Ishikawa (cell line): ENCODE measurements around the gene ZNF680.

Experiments used
- CEBPB ChIP-seq: IDR thresholded peaks from 2 replicates; pipeline ENCODE4 v1.6.1; 2012
- CREB1 ChIP-seq: IDR thresholded peaks from 2 replicates; pipeline ENCODE4 v1.6.1; 2012; ENCODE audit warnings: low read depth
- EGR1 ChIP-seq: IDR thresholded peaks from 2 replicates; pipeline ENCODE4 v1.6.1; 2012
- EP300 ChIP-seq: IDR thresholded peaks from 2 replicates; pipeline ENCODE4 v1.6.1; 2012; ENCODE audit warnings: borderline replicate concordance
- FOXM1 ChIP-seq: IDR thresholded peaks from 2 replicates; pipeline ENCODE4 v1.6.1; 2012; ENCODE audit warnings: low read depth, borderline replicate concordance
- MAX ChIP-seq: IDR thresholded peaks from 2 replicates; pipeline ENCODE4 v1.6.1; 2012
- NFIC ChIP-seq: IDR thresholded peaks from 2 replicates; pipeline ENCODE4 v1.6.1; 2012
- RAD21 ChIP-seq: IDR thresholded peaks from 2 replicates; pipeline ENCODE4 v1.6.1; 2012; ENCODE audit warnings: low read depth
- REST ChIP-seq: IDR thresholded peaks from 2 replicates; pipeline ENCODE4 v1.6.1; 2012; ENCODE audit warnings: low read depth, mild to moderate bottlenecking
- TAF1 ChIP-seq: IDR thresholded peaks from 2 replicates; pipeline ENCODE4 v1.6.1; 2012; ENCODE audit warnings: low read depth, mild to moderate bottlenecking
- TCF12 ChIP-seq: IDR thresholded peaks from 2 replicates; pipeline ENCODE4 v1.6.1; 2012; ENCODE audit warnings: low read depth
- TEAD4 ChIP-seq: IDR thresholded peaks from 2 replicates; pipeline ENCODE4 v1.6.1; 2012
- USF1 ChIP-seq: IDR thresholded peaks from 2 replicates; pipeline ENCODE4 v1.6.1; 2012
- YY1 ChIP-seq: IDR thresholded peaks from 2 replicates; pipeline ENCODE4 v1.6.1; 2012; ENCODE audit warnings: low read depth
- ZBTB7A ChIP-seq: IDR thresholded peaks from 2 replicates; pipeline ENCODE4 v1.6.1; 2012; ENCODE audit warnings: low read depth

ZNF680 gene

GRCh38 chr7:64581391-64581790 lies 18.5 kb upstream of the ZNF680 start:
- TF ChIP-seq TAF1, result no peak
- no peak for TF ChIP-seq RAD21
- no peak for TF ChIP-seq EGR1
- TF ChIP-seq CEBPB, result no peak
- TF ChIP-seq TEAD4, result no peak
- TF ChIP-seq MAX, result no peak
- TF ChIP-seq EP300, result no peak
- no peak for TF ChIP-seq TCF12
- TF ChIP-seq ZBTB7A, result no peak
- no peak for TF ChIP-seq NFIC
- TF ChIP-seq USF1, result no peak
- no peak for TF ChIP-seq YY1
- no peak for TF ChIP-seq FOXM1
- TF ChIP-seq REST, result no peak
- no peak for TF ChIP-seq CREB1

- TF ChIP-seq EP300 (no peak), RAD21 (no peak), FOXM1 (no peak), CEBPB (no peak), NFIC (no peak), EGR1 (no peak), REST (no peak), CREB1 (no peak), TCF12 (no peak), YY1 (no peak), TEAD4 (no peak), MAX (no peak), USF1 (no peak), ZBTB7A (no peak), TAF1 (no peak)
Observed at GRCh38 chr7:64574540-64575099, 11.7 kb upstream of the ZNF680 start.

GRCh38 chr7:64562256-64562625 lies 630 bp downstream of the ZNF680 start:
- no peak for TF ChIP-seq NFIC
- no peak for TF ChIP-seq CREB1
- no peak for TF ChIP-seq FOXM1
- TF ChIP-seq EGR1, result no peak
- TF ChIP-seq ZBTB7A, result no peak

- TF ChIP-seq TEAD4 (no peak), MAX (no peak), USF1 (no peak), EGR1 (no peak), EP300 (no peak), TCF12 (no peak), CEBPB (no peak)
Observed at GRCh38 chr7:64559206-64559605, 3.7 kb downstream of the ZNF680 start.

GRCh38 chr7:64558781-64559180 lies 4.1 kb downstream of the ZNF680 start:
- no peak for TF ChIP-seq RAD21
- no peak for TF ChIP-seq EGR1
- no peak for TF ChIP-seq EP300
- TF ChIP-seq TAF1, result no peak
- TF ChIP-seq MAX, result no peak
- TF ChIP-seq TEAD4, result no peak
- TF ChIP-seq USF1, result no peak
- TF ChIP-seq ZBTB7A, result no peak
- no peak for TF ChIP-seq CREB1
- no peak for TF ChIP-seq TCF12
- no peak for TF ChIP-seq YY1
- no peak for TF ChIP-seq CEBPB
- no peak for TF ChIP-seq FOXM1
- no peak for TF ChIP-seq REST
- TF ChIP-seq NFIC, result no peak
